Activated T-cell treated with anti-CD3 and anti-CD28 coated beads for 4 hours (primary cell): Measurements from ENCODE around the gene GAS2L1.

Source experiments
- DNase-seq: peaks from one replicate; pipeline ENCODE4 v3.0.0-alpha.2; 2020

The GAS2L1 gene

GRCh38 chr22:29328566-29329500, 22.4 kb downstream of the GAS2L1 start:
- DNase-seq = no peak

DNA sequence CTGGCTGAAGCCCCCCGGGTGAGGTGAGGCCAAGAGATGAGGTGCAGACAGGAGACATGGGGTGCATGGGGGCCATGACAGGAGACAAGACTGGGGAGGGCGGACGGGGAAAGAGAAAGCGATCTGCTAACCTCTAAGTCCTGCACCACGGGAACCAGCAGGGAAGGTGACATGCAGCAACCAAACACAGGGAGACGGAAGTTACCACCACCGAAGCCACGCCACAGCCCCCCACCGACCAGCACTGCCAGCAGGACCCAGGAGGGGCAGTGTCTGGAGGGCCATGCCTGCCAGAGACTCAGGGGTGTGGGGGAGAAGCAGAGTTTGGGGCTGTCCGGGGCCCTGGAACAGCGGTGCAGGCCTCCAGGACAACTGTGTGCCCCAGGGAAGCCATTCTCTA, 23.1 kb downstream of the GAS2L1 start:
- no peak for DNase-seq

DNA sequence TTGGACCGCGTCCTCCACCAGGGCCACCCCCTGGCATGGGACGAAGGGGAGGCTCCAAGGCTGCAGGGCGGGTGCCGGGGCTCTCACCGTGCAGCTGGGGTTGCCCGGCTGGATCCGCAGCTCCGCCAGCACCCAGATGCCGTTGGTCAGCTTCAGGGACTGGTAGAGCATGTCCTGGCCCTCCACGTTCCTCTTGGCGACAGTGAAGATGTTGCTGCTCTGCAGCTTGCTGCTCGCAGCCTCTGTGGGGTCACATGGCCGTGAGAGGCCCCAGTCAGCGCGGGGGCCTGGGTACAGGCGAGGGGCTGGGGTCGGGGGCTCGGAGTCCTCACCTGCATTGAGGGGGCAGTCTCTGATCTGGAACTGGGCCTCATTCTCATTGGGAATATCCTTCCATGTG, 23.8 kb downstream of the GAS2L1 start:
- DNase-seq = no peak

DNA sequence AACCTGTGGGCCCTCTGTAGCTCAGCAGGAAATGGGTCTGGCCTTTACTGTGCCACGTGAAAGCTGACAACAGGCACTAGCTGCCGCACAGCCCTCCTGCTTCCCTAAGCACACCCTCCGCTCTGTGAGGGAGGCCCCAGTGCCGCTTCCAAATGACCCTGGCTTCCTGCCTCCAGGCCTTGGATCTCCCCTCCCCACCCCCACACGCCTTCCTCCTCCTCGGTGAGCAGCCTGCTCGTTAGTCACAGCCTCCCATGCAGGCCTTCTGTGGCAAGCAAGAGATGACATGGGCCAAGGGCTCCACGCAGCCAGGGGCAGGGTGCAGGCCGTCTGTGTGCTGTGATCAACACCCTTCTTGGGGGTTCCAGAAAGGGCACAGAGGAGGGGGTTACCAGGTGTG, 24.3 kb downstream of the GAS2L1 start:
- DNase-seq = no peak

DNA sequence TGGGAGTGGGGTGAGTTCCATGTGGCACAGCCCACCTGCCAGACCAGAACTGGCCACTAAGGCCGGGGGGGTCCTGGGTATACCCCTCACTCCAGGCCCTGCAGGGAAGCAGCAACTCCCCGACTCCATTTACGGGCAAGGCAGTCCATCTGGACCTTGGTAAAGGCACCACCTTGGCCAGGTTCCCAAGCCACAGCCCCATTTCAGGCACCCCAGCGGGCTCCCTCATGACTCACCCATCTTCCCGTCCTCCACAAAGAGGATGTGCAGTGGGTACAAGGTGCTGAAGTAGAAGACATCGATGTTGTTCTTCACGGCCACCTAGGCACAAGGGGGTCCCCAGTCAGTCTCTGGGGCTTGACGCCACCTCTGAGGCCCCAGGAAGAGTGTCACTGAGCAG, 24.8 kb downstream of the GAS2L1 start:
- no peak for DNase-seq

- no peak for DNase-seq
Measured at GRCh38 chr22:29331658-29332300, 25.3 kb downstream of the GAS2L1 start.

DNA sequence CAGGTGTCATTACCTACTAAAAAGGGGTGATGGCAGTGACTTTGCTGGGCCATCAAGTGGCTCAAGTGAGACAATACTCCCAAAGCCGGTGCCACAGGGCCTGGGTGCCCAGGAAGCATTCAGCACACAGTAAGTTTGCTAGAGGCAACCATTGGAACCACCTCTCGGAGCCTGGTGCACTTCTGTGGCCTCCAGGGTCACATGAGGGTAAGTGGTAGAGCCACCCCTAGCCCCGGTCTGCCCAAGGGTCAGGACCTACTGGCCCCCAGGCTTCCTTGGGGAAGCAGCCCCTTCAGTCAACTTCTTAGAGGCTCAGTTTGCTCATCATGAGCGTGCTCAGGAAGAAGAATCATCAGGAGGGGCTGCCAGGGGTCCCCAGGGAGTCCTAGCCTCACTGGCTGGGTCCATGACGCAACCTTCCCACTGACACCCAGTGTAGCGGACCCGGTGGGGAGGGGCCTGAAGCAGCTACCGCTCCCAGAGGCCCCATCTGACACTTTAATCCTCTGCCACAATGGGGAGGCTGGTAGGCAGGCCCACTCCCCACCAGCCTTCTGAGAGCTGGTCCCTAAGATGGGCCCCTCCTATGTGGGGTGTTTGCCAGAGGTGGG, 26.5 kb downstream of the GAS2L1 start:
- no peak for DNase-seq

- DNase-seq = no peak
Measured at GRCh38 chr22:29334148-29334547, 27.7 kb downstream of the GAS2L1 start.

GRCh38 chr22:29334696-29335344, 28.4 kb downstream of the GAS2L1 start:
- no peak for DNase-seq

DNA sequence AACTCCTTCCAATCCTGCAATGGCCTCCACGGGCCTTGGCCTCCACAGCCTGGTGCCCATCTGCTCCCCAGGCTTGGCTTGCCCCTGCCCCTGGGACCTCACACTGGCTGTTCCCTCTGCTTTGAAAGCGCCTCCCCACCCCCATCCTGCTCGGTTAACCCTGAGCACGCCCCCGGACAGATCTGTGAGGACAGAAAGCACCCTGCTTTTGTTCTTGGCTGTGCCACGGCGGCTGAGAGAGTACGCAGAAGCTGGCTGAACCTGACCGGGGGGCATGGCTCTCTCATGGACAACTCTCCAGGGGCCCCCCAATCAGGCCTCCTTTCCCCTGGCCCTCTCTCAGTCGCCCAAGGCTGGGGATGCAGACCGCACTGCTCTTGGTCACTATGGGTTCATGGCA, 29.2 kb downstream of the GAS2L1 start:
- no peak for DNase-seq

GRCh38 chr22:29336751-29337490, 30.5 kb downstream of the GAS2L1 start:
- DNase-seq = no peak

DNA sequence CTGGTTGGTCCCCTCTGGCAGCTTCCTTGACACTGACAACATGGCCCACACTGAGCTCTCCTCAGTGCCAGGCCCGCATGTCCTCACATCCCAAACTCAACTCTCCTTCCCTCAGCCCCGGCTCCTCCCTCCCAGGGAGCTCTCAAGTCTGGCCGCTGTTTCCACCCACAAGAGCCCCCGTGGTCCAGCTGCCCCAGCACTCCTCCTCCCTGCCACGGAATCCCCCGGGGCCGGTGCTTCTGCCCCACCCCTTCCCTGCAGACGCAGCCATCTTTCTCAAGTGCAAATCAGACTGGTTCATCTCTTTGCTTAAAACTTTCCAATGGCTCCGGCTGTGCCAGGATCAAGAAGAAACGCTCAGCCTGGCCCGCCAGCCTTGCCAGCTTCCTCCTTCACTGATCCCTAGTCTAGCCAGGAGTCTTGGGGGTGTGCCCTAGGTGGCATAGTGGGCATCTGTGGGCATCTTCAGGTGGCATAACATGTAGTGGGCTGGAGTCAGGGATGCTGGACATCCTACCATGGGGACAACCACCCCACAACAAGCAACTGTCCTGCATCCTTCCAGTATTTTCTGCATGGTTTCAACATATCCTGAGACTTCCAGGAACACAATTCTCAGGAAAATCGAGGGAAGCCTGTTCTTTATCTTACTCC, 31.3 kb downstream of the GAS2L1 start:
- DNase-seq = no peak

GRCh38 chr22:29338398-29338797, 31.9 kb downstream of the GAS2L1 start:
- DNase-seq = no peak

DNA sequence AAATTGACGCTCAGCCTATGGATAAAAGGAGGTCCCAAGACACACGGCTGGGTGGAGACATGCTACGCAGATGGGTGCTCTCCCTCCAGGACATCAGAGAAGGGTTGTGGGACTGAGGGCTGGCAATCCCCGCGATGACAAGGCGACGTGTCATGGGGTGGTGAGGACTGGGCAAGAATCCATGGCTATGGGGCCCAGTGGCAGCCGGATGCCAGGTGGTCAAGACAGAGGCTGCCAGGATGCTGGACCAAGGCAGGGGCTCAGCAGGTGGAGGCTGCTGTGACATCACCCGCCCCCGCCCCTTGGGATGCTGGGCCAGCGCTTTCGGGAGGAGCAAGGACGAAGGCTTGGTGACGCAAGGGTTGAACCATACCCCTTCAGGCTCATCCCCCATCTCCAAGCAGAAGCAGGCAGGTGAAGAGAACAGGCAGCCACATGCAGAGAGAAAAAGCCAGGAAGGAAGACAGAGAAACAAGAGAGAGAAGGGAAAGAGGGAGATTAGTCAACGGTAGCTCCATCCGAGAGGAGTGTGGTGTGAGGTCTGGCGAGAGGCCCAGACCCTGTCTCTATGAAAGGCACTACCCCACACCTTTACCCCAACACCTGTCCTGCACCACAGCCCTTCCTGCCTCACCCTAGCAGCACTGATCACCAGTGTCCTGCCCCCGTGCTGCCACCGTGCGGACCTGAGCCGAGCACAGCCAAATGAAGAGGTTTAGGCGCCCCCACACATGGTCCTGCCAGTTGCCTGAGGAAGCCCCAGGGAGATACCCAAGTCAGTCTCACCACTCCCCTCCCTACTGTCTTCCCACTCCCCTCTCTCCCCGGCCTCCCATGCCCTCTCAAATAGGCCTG, 33.2 kb downstream of the GAS2L1 start:
- DNase-seq = no peak

DNA sequence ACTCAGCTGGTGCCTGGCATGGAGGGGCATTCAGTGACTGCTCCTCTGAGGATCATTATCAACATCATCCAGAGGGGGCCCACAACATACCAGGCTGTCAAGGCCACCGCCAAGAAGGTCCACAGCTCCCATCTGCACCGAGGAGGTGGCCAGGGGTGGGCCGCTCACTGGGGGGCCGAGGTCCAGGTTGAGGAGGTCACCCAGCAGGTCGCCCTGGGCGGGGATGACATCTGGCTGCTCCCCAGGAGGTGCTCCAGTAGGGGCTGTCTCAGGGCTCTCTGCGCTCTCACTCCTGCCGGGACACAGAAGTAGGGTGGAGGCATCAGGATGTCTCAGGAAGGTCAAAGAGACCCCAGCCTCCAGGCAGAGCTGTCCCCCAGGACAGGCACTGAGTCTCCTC, 34.1 kb downstream of the GAS2L1 start:
- DNase-seq = no peak

GRCh38 chr22:29341056-29341848, 34.8 kb downstream of the GAS2L1 start:
- no peak for DNase-seq

DNA sequence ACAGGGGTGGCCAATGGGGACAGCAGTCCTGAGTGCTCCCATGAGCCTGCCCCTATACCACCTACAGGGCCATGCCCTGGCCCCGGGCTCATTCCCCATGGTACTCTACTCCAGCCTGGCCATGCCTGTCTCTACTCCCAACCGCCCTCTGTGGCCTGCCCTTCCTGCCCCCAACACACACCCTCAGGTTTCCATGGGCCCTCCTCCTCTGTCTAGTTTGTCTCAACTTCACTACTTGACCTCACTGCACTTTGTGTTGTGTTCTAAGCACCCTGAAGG, 35.3 kb downstream of the GAS2L1 start:
- no peak for DNase-seq

DNA sequence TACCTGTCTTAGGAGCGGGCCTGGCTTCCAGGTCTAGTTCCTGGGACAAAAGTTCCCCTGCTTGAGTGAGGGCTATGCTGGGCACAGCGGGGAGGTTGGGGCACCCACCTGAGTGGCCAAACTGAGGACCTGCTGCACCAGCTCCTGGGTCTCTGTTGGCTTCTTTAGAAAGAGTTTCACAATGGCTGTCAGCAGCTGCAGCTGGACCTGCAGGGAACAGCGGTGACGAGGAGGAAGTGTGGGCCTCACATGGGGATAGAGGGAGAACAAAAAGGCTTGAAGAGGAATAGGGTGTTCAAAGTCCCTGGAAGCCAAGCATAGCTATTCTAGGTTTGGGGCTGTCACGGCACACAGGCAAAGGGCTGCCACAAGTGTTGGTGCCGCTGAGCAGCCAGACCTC, 35.7 kb downstream of the GAS2L1 start:
- DNase-seq = no peak

- DNase-seq = no peak
Measured at GRCh38 chr22:29342577-29343312, 36.3 kb downstream of the GAS2L1 start.

DNA sequence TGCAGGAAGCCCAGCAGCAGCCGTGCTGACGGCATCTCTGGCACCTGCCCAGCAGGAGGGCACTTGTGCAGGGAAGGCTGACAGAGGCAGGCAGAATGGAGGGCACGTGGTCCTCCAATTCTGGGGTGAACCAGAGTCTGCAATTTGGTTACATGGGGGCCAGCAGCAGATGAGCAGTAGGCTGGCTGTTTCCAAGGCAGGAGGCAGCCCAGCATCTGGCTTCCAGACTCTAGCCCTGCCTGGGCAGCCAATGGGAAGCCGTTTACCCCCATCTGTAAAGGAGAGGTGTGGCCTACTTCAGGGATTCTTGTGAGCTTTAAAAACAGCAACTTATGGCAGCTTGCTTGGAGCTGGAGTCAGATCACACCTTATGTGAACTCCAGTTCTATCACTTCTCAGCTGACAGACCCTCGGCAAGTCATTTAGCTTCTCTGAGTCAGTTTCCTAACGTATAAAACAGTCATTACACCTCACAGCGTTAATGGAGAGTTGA, 36.9 kb downstream of the GAS2L1 start:
- no peak for DNase-seq
